H9 (cell line): Measurements from ENCODE around the gene ACOT7. TPM values are rescaled to one million over a fixed set of nuclear protein-coding genes. Genes with fewer than 3 reads are reported as not detected.
A peak's percentile ranks its signal among the peaks of the same experiment; 100 is the strongest.

ENCODE experiments used
- DNase-seq: peaks from one replicate; pipeline ENCODE4 v3.0.0-alpha.2; 2017
- H2AFZ ChIP-seq: one replicate; pipeline ENCODE4 v1.6.1; 2013; ENCODE audit warnings: mild to moderate bottlenecking, low read length, control low read depth, moderate library complexity
- H2AK5ac ChIP-seq: 2 replicates; pipeline ENCODE4 v1.6.1; 2013; ENCODE audit warnings: low read length, control low read depth, mixed read lengths; ENCODE audit not compliant: insufficient read length
- H2BK120ac ChIP-seq: one replicate; pipeline ENCODE4 v1.6.1; 2013; ENCODE audit warnings: low read depth, mild to moderate bottlenecking, low read length, control low read depth, inconsistent platforms; ENCODE audit not compliant: poor library complexity, severe bottlenecking
- H2BK12ac ChIP-seq: 2 replicates; pipeline ENCODE4 v1.6.1; 2013; ENCODE audit warnings: low read length, control low read depth, mixed read lengths, low read depth; ENCODE audit not compliant: insufficient read length
- H2BK15ac ChIP-seq: 2 replicates; pipeline ENCODE4 v1.6.1; 2013; ENCODE audit warnings: low read depth, low read length, control low read depth
- H2BK20ac ChIP-seq: one replicate; pipeline ENCODE4 v1.6.1; 2013; ENCODE audit warnings: low read depth, mild to moderate bottlenecking, low read length, control low read depth, inconsistent platforms; ENCODE audit not compliant: poor library complexity, severe bottlenecking
- H2BK5ac ChIP-seq: 2 replicates; pipeline ENCODE4 v1.6.1; 2013; ENCODE audit warnings: low read length, control low read depth, mixed read lengths; ENCODE audit not compliant: insufficient read length
- H3K14ac ChIP-seq: 2 replicates; pipeline ENCODE4 v1.6.1; 2013; ENCODE audit warnings: low read length, control low read depth; ENCODE audit not compliant: insufficient read depth
- H3K18ac ChIP-seq: 2 replicates; pipeline ENCODE4 v1.6.1; 2013; ENCODE audit warnings: low read depth, mild to moderate bottlenecking, mixed read lengths, low read length, control low read depth; ENCODE audit not compliant: insufficient read length
- H3K23ac ChIP-seq: 2 replicates; pipeline ENCODE4 v1.6.1; 2013; ENCODE audit warnings: low read length, control low read depth, mixed read lengths, low read depth; ENCODE audit not compliant: insufficient read length
- H3K23me2 ChIP-seq: 2 replicates; pipeline ENCODE4 v1.6.1; 2013; ENCODE audit warnings: low read depth, mild to moderate bottlenecking, mixed read lengths, low read length, control low read depth; ENCODE audit not compliant: insufficient read length, poor library complexity, severe bottlenecking
- H3K27ac ChIP-seq: 2 replicates; pipeline ENCODE4 v1.5.1; 2013; ENCODE audit warnings: low read length, control low read depth, mixed read lengths, low read depth; ENCODE audit not compliant: insufficient read length
- H3K27me3 ChIP-seq: 2 replicates; pipeline ENCODE4 v1.6.1; 2013; ENCODE audit warnings: low read length, control low read depth, inconsistent platforms; ENCODE audit not compliant: insufficient read depth
- H3K4ac ChIP-seq: 2 replicates; pipeline ENCODE4 v1.6.1; 2013; ENCODE audit warnings: low read depth, mild to moderate bottlenecking, control low read depth, inconsistent platforms, low read length, moderate library complexity
- H3K4me1 ChIP-seq: 2 replicates; pipeline ENCODE4 v1.6.1; 2013; ENCODE audit warnings: low read length, control low read depth, inconsistent platforms; ENCODE audit not compliant: insufficient read depth
- H3K4me2 ChIP-seq: 2 replicates; pipeline ENCODE4 v1.6.1; 2013; ENCODE audit warnings: low read length, control low read depth, mixed read lengths; ENCODE audit not compliant: insufficient read length, insufficient read depth
- H3K56ac ChIP-seq: 2 replicates; pipeline ENCODE4 v1.6.1; 2013; ENCODE audit warnings: low read depth, mild to moderate bottlenecking, mixed read lengths, low read length, control low read depth; ENCODE audit not compliant: insufficient read length
- H3K79me1 ChIP-seq: 2 replicates; pipeline ENCODE4 v1.6.1; 2013; ENCODE audit warnings: low read depth, mild to moderate bottlenecking, moderate library complexity, low read length, control low read depth, inconsistent platforms; ENCODE audit not compliant: insufficient read depth, poor library complexity, severe bottlenecking
- H3K79me2 ChIP-seq: 2 replicates; pipeline ENCODE4 v1.6.1; 2013; ENCODE audit warnings: low read length, control low read depth, inconsistent platforms; ENCODE audit not compliant: insufficient read depth
- H3K9ac ChIP-seq: 2 replicates; pipeline ENCODE4 v1.6.1; 2013; ENCODE audit warnings: low read length, control low read depth, mixed read lengths; ENCODE audit not compliant: insufficient read length; ENCODE audit errors: extremely low read depth
- H3K9me3 ChIP-seq: one replicate; pipeline ENCODE4 v1.6.1; 2013; ENCODE audit warnings: low read depth, low read length, inconsistent platforms; ENCODE audit not compliant: control insufficient read depth
- H3T11ph ChIP-seq: one replicate; pipeline ENCODE4 v1.6.1; 2013; ENCODE audit warnings: mild to moderate bottlenecking, low read length, control low read depth, inconsistent platforms
- H4K20me1 ChIP-seq: one replicate; pipeline ENCODE4 v1.6.1; 2013; ENCODE audit not compliant: control insufficient read depth, insufficient read length, insufficient read depth
- H4K5ac ChIP-seq: 2 replicates; pipeline ENCODE4 v1.6.1; 2013; ENCODE audit warnings: low read depth, mild to moderate bottlenecking, mixed read lengths, low read length, control low read depth; ENCODE audit not compliant: insufficient read length
- H4K8ac ChIP-seq: replicated peaks from 2 replicates; pipeline ENCODE4 v1.6.1; 2013; ENCODE audit warnings: low read length, control low read depth, mixed read lengths, low read depth; ENCODE audit not compliant: insufficient read length
- H4K91ac ChIP-seq: 2 replicates; pipeline ENCODE4 v1.6.1; 2013; ENCODE audit warnings: low read depth, mild to moderate bottlenecking, moderate library complexity, mixed read lengths, low read length, control low read depth; ENCODE audit not compliant: insufficient read length
- H3K27ac Mint-ChIP-seq, 3 experiments: 2 replicates in 2 of 3; 3 replicates in 1 of 3; pipeline ENCODE4 v1.8.0; 2020 to 2021; ENCODE audit warnings: mixed read lengths in 3 of 3, mild to moderate bottlenecking in 1 of 3, moderate library complexity in 1 of 3
- H3K27me3 Mint-ChIP-seq: 2 replicates; pipeline ENCODE4 v1.8.0; 2021; ENCODE audit warnings: low read depth, mild to moderate bottlenecking, moderate library complexity, mixed read lengths
- H3K36me3 Mint-ChIP-seq, 3 experiments: 2 replicates in 2 of 3; 3 replicates in 1 of 3; pipeline ENCODE4 v1.8.0; 2020 to 2021; ENCODE audit warnings: low read depth in 3 of 3, mixed read lengths in 3 of 3; ENCODE audit not compliant: insufficient read depth in 1 of 3
- H3K4me1 Mint-ChIP-seq, 2 experiments: 2 replicates each; pipeline ENCODE4 v1.8.0; 2020; ENCODE audit warnings: mixed read lengths in 2 of 2
- H3K4me3 Mint-ChIP-seq, 2 experiments: 2 replicates in 1 of 2; 3 replicates in 1 of 2; pipeline ENCODE4 v1.8.0; 2020 to 2021; ENCODE audit warnings: mild to moderate bottlenecking in 2 of 2, mixed read lengths in 2 of 2, moderate library complexity in 1 of 2
- H3K9me3 Mint-ChIP-seq, 2 experiments: 2 replicates in 1 of 2; 3 replicates in 1 of 2; pipeline ENCODE4 v1.8.0; 2020; ENCODE audit warnings: mild to moderate bottlenecking in 2 of 2, mixed read lengths in 2 of 2, moderate library complexity in 1 of 2
- WGBS: extraction: QIAGEN DNeasy Blood & Tissue Kit; methylation state at CpG from one replicate; pipeline ENCODE4 v1.1.7; 2013; ENCODE audit warnings: missing lambda C conversion rate, low lambda C conversion rate, mixed read lengths; ENCODE audit not compliant: insufficient read length; ENCODE audit errors: extremely low coverage; 5-methylcytosine and 5-hydroxymethylcytosine counted together
- total RNA-seq: library from RNA; stranded (reverse); gene quantifications from 2 replicates; pipeline ENCODE4 v1.2.1, GENCODE V29; 2021
- TF ChIP-seq, protein P1 (sequence below): fragments of 200-600 bp; sonication (generic); conservative IDR thresholded peaks from 3 replicates; pipeline ENCODE4 v1.8.0; 2021; ENCODE audit warnings: antibody characterized with exemption, mild to moderate bottlenecking

ACOT7 gene
- total RNA-seq, 1 experiment from 2014 or later, result 87.4 TPM

DNA sequence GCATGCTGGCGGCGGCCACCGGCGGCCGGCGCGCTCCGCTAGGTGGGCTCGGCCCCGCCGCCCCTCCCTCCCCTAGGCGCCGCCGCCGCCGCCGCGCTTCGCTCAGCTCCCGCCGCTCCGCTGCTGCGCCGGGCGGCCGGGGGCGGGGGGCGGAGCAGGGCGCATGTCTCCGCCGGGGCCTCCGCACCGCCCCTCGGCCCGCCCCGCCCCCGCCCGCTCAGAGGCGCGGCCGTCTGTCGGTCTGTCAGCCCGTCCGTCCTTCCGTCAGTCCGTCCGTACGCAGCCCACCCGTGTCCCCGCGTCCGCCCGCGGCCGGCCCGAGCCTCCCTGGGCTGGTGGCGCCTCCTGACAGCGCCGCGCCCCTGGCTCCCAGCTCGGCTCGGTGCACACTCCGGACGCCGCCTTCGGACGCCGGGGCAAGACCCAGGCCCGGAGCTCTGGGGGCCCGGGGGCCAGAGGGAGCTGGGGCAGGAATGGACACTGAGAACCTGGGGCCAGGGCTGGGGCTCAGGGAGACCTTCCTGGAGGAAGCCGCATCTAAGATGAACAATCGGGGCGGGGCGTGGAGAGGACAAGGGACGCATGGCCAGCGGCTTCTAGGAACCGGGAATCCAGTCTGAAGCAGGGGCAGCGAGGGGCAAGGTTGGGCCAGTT, 132.5 kb downstream of the ACOT7 start, which contains the start of gene GPR153:
TSS of gene GPR153 (minus strand) at position 138 of the 654 bp plus-strand sequence. CDS start 6,193 bp downstream, outside the sequence.
- H3K79me2 ChIP-seq, result no peaks in the 10 kb centered on the region
- H3K23ac ChIP-seq, result no peak within 1 kb of the TSS
- H3K23me2 ChIP-seq, result peaks cover 4% of the 10 kb centered on the region
- H4K8ac ChIP-seq, result no peak within 1 kb of the TSS
- no peak within 1 kb of the TSS; a peak in 1 of 7 replicates for H3K27ac Mint-ChIP-seq
- peaks cover 44% of the 10 kb centered on the region for H3K27me3 Mint-ChIP-seq
- H3K4me3 Mint-ChIP-seq, result peak within 1 kb of the TSS; percentile 59 to 83
- H3K4me1 Mint-ChIP-seq, result peaks cover 4 to 11% of the 10 kb centered on the region in 2 experiments; a peak in 3 of 4 replicates
- H3K9me3 ChIP-seq, result no peaks in the 10 kb centered on the region
- H3K14ac ChIP-seq, result no peak within 1 kb of the TSS
- H3K9me3 Mint-ChIP-seq, result no peaks in the 10 kb centered on the region
- no peak within 1 kb of the TSS for H3K27ac ChIP-seq
- no CpG with 5 or more reads among the region's 78 CpGs for WGBS
- no peak within 1 kb of the TSS for H2AFZ ChIP-seq
- TF ChIP-seq, protein P1, sequence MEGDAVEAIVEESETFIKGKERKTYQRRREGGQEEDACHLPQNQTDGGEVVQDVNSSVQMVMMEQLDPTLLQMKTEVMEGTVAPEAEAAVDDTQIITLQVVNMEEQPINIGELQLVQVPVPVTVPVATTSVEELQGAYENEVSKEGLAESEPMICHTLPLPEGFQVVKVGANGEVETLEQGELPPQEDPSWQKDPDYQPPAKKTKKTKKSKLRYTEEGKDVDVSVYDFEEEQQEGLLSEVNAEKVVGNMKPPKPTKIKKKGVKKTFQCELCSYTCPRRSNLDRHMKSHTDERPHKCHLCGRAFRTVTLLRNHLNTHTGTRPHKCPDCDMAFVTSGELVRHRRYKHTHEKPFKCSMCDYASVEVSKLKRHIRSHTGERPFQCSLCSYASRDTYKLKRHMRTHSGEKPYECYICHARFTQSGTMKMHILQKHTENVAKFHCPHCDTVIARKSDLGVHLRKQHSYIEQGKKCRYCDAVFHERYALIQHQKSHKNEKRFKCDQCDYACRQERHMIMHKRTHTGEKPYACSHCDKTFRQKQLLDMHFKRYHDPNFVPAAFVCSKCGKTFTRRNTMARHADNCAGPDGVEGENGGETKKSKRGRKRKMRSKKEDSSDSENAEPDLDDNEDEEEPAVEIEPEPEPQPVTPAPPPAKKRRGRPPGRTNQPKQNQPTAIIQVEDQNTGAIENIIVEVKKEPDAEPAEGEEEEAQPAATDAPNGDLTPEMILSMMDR, result no peak
- H3K9ac ChIP-seq, result no peak within 1 kb of the TSS
- H3K4ac ChIP-seq, result no peak within 1 kb of the TSS
- H3K4me2 ChIP-seq, result peak within 1 kb of the TSS; percentile 32
- no peaks in the 10 kb centered on the region for H3K4me1 ChIP-seq
- peaks cover 7% of the 10 kb centered on the region; the same call in 1 of the 2 replicates for H3K27me3 ChIP-seq
- no peak within 1 kb of the TSS for H3T11ph ChIP-seq
- H3K56ac ChIP-seq, result no peak within 1 kb of the TSS
- H2BK20ac ChIP-seq, result no peak within 1 kb of the TSS
- H2BK5ac ChIP-seq, result no peak within 1 kb of the TSS
- H2AK5ac ChIP-seq, result no peak within 1 kb of the TSS
- H2BK12ac ChIP-seq, result no peak within 1 kb of the TSS
- DNase-seq, result peak; percentile 60
- H2BK15ac ChIP-seq, result no peak within 1 kb of the TSS
- H4K91ac ChIP-seq, result no peak within 1 kb of the TSS
- no peak within 1 kb of the TSS for H3K18ac ChIP-seq
- H3K36me3 Mint-ChIP-seq, result peaks cover 0 to 4% (median 0%) of the 10 kb centered on the region in 3 experiments; a peak in 3 of 7 replicates
- H4K20me1 ChIP-seq, result no peaks in the 10 kb centered on the region
- no peak within 1 kb of the TSS for H4K5ac ChIP-seq
- no peaks in the 10 kb centered on the region for H3K79me1 ChIP-seq
- H2BK120ac ChIP-seq, result no peak within 1 kb of the TSS
